HFF-Myc (cell line): Measurements from ENCODE around the gene PPFIA2.

Experiments used
- DNase-seq: peaks from one replicate; pipeline ENCODE4 v3.0.0-alpha.2; 2011; ENCODE audit warnings: low read depth; ENCODE audit errors: extremely low read depth
- H3K4me3 ChIP-seq: replicated peaks from 2 replicates; pipeline ENCODE4 v1.5.1; 2011; ENCODE audit warnings: low read depth, mild to moderate bottlenecking, control low read depth, low read length
- CTCF ChIP-seq: IDR thresholded peaks from 2 replicates; pipeline ENCODE4 v1.5.1; 2012; ENCODE audit warnings: mild to moderate bottlenecking, low read depth, low read length, control low read depth; ENCODE audit errors: missing control alignments

Gene PPFIA2

GRCh38 chr12:81470923-81471322, 288.2 kb downstream of the PPFIA2 start:
- H3K4me3 ChIP-seq: no peak overlapping the region
- no peak for DNase-seq
- TF ChIP-seq CTCF: no peak

GRCh38 chr12:81468206-81468605, 290.9 kb downstream of the PPFIA2 start:
- H3K4me3 ChIP-seq: no peak overlapping the region
- DNase-seq: no peak
- no peak for TF ChIP-seq CTCF

GRCh38 chr12:81465876-81466275, 293.3 kb downstream of the PPFIA2 start:
- no peak for TF ChIP-seq CTCF
- no peak overlapping the region for H3K4me3 ChIP-seq
- DNase-seq: no peak

GRCh38 chr12:81465191-81465590, 294.0 kb downstream of the PPFIA2 start:
- no peak for TF ChIP-seq CTCF
- no peak overlapping the region for H3K4me3 ChIP-seq
- no peak for DNase-seq

GRCh38 chr12:81461163-81461562, 298.0 kb downstream of the PPFIA2 start:
- no peak for DNase-seq
- no peak overlapping the region for H3K4me3 ChIP-seq
- no peak for TF ChIP-seq CTCF

GRCh38 chr12:81450920-81451739, 308.0 kb downstream of the PPFIA2 start:
- peak; percentile 40 for DNase-seq
- H3K4me3 ChIP-seq: no peak overlapping the region
- TF ChIP-seq CTCF: peak; percentile 56

- DNase-seq: no peak
- no peak for TF ChIP-seq CTCF
- no peak overlapping the region for H3K4me3 ChIP-seq
Measured at GRCh38 chr12:81441629-81442028, 317.5 kb downstream of the PPFIA2 start.
